GM19455 (cell line): Measurements from ENCODE around the gene IL5.
"Not testable (repeated sequence)": the region's sequence is repeated elsewhere in the genome, so short reads cannot be mapped to it uniquely, and the experiment has no call there.

Experiments
- ATAC-seq: cut with Tn5 transposase; IDR thresholded peaks from one replicate; pipeline ENCODE4 v1.9.1; 2021; ENCODE audit not compliant: unreplicated experiment

Gene IL5

GRCh38 chr5:132530946-132531345 is 12.4 kb downstream of the IL5 start:
- ATAC-seq = no peak

GRCh38 chr5:132528866-132529634 is 14.3 kb downstream of the IL5 start:
- ATAC-seq = no peak

GRCh38 chr5:132528021-132528420 is 15.3 kb downstream of the IL5 start:
- ATAC-seq = no peak

GRCh38 chr5:132526974-132527564 is 16.3 kb downstream of the IL5 start:
- ATAC-seq = no peak

DNA sequence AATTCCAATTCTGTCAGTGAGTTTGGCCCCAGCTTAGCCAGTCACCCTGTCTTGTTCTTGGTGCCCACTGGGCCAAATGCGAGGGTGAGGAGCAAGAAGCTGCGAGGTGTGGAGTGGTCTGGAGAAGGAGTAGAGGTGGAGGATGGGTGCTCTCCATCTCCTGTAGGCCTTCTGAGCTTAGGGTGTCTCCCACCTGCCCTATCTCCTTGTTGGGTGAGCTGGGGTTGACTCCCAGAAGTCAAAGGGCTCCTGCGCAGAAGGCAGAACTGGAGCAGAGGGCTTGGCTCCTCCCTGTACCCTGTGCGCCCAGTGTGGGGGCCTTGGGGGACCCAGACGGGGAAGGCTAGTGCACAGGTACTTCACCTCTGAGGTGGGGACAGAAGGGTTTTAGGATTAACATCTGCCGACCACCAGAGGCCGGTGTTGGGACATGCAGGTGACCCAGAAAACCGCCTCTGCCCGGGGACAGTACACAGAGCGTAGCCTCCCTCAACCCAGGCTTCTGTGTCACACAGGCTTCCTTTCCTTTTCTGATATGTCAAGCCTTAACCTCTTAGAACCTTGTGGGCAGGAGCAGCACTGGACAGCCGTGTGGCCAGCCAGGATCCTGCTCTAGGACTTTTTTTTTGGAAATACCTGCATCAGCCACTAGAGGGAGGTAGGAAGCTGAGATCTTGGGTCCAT is 16.9 kb downstream of the IL5 start:
- peak; percentile 51 for ATAC-seq

- peak; percentile 65 for ATAC-seq
These were observed 18.0 kb downstream of the IL5 start for GRCh38 chr5:132525299-132525724.

DNA sequence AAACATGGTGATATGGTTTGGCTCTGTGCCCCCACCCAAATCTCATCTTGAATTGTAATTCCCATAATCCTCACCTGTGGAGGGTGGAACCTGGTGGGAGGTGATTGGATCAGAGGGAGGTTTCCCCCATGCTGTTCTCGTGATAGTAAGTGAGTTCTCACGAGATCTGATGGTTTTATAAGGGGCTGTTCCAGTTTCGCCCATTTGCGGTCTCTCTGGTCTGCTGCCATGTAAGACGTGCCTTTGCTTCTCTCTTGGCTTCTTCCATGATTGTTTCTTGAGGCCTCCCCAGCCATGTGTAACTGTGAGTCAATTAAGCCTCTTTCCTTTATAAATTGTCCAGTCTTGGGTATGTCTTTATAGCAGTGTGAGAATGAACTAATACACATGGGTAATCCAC is 18.4 kb downstream of the IL5 start:
- not testable (repeated sequence) for ATAC-seq

DNA sequence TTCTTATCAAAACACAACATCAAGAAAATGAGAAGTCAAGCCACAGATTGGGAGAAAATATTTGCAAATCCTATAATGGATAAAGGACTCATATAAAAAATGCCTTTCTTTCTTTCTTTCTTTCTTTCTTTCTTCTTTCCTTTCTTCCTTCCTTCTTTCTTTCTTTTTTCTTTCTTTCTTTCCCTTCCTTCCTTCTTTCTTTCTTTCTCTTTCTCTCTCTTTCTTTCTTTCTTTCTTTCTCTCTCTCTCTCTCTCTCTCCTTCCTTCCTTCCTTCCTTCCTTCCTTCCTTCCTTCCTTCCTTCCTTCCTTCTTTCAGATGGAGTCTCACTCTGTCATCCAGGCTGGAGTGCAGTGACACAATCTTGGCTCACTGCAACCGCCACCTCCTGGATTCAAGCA is 21.3 kb downstream of the IL5 start:
- not testable (repeated sequence) for ATAC-seq

DNA sequence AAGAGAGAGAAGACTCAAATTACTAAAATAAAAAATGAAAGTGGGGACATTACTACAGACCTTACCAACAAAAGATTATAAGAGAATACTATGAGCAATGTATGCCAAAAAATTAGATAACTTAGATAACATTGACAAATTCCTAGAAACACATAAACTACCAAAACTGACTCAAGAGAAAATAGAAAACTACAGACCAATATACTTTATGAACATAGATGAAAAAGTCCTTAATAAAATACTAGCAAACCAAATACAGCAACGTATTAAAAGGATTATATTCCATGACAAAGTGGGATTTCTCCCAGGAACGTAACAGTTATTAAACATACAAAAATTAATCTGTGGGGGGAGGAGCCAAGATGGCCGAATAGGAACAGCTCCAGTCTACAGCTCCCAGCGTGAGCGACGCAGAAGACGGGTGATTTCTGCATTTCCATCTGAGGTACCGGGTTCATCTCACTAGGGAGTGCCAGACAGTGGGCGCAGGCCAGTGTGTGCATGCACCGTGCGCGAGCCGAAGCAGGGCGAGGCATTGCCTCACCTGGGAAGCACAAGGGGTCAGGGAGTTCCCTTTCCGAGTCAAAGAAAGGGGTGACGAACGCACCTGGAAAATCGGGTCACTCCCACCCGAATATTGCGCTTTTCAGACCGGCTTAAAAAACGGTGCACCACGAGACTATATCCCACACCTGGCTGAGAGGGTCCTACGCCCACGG is 29.5 kb downstream of the IL5 start:
- not testable (repeated sequence) for ATAC-seq

DNA sequence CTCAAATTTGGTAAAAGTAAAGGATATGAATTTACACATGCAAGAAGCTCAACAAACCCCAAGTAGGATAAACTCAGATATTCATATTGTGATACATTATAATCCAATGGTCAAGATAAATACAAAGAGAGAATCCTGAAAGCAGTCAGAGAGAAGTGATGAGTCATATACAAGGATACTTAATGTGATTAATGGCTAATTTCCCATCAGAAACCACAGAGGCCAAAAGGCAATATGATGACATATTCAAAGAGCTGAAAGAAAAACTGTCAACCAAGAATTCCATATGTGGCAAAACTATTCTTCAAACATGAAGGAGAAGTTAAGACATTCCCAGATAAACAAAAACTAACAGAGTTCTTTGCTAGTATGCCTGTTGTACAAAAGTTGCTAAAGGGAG is 33.2 kb downstream of the IL5 start:
- ATAC-seq = no peak

DNA sequence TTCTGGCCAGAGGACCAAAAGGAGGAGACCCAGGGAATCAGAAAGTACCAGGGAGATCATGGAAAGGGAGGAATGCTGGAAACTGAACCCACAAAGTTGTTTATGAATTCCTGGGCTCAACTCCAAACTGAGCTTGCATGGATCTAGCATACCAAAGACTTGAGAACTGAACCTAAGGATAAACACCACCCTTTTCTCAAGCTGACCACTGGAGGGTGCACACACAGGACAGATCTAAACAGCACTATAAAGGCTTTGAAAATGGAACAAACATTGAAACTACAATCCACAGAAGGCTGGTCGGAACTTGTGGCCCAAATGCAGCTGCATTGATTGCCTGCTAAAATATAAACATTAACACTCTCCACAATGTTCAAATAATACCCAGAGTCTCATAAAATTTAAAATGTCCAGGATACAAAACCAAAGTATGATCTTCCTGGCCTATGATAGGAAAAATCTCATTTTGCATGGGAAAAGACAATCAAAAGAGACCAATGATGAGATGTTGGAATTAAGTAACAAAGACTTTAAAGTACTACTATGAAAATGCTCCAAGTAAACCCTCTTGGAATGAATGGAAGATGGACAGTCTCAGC is 37.1 kb downstream of the IL5 start:
- ATAC-seq = peak; percentile 75

- no peak for ATAC-seq
These were observed 37.7 kb downstream of the IL5 start for GRCh38 chr5:132505641-132506040.

DNA sequence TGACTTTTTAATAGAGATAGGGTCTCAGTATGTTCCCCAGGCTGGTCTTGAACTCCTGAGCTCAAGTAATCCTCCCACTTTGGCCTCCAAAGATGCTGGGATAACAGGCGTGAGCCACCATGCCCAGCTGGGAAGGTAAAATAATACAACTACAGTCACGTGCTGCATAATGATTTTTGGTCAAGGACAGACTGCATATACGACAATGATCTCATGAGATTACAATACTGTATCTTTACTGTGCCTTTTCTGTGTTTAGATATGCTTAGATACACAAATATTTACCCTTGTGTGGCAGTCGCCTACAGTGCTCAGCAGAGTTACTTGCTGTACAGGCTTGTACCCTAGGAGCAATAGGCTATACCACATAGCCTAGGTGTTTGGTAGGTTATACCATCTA is 38.6 kb downstream of the IL5 start:
- no peak for ATAC-seq

- ATAC-seq = no peak
These were observed 40.1 kb downstream of the IL5 start for GRCh38 chr5:132503244-132503643.

DNA sequence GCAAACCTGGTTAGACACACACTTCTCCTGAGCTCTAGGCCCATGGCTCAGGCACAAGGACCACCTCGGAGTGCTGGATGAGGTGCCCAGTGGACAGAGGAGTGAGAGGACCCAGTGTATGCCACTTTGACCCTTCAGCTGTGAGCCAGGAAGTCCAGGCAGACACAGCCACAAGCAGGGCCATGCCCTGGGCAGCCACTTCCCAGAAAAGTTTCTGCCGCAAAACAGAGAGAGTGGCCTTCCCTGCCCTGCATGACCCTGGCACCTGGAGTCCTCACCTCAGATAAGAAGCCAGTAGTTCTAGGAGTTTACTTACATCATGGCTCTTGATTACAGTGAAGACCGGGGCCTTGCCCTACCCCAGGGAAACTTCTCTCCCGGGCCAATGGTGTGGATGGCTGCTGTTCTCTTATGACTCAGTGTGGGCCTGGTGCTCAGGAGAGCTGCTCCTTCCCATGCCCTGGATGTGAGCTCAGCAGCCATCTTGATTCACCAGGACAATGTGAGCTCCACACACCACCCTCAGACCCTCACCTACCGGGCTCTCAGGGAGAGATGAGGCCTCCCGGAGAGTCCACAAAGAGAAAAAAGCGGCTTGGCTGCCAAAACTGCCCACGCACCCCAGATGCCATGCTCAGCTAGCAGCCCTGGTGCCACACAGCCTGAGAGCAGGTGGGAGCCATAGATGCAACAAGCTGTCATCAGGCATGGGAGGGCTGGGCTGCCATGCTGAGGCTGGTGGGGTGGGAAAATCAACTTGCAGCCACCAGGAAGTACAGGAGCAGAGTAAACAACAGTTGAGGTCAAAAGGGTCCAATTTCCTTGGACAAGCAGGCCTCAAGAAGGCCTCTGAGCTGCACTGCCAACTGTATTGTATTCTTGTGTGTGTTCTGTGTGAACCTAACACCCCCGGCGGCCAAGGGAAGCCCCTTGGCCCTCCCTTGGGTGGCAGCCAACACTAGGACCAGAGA is 41.1 kb downstream of the IL5 start:
- ATAC-seq = no peak

GRCh38 chr5:132501629-132501956 is 41.7 kb downstream of the IL5 start:
- ATAC-seq = no peak

DNA sequence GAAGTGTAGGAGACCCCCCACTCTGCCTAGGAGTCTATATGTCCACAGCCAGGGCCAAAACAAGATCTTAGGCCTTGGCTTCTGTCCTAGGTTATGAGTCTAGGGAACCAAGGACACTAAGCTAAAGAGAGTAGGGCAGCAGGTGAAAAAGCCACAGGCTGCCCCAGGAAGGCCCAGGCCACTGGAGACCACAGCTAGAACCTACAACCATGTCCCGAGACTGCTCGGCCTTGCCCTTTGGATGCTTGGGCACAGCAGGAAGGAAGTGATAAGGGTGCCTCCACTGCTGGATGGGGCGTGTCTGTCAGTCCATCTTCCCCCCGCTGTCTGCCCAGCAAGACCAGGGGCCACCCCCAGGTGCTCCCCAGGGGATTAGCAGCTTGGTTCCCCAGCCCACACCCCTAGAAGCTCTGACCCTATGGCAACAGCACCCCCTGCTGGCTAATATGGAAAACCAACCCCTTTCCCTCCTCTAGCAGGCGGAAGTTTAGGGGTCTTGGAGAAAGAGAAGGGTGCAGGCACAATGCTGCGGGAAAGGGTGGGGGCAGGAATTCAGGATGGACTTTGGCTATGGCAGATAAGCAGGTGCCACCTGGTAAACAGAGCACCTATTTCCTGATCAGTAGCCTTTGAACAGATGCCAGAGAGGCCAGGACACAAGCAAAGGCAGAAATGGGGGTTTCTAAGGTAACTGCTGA is 42.2 kb downstream of the IL5 start:
- ATAC-seq = no peak

- ATAC-seq = no peak
These were observed 42.9 kb downstream of the IL5 start for GRCh38 chr5:132500244-132500930.
